ENCODE data around the gene SGO1. TPM values are rescaled to one million over a fixed set of nuclear protein-coding genes. Genes with fewer than 3 reads are reported as not detected.
A peak's percentile ranks its signal among the peaks of the same experiment; 100 is the strongest.

Gene SGO1
- total RNA-seq, 1 donor from 2014 or later = not detected

- ATAC-seq (no peak), DNase-seq (no peak)
- no peaks in the 10 kb centered on the region for H3K27me3 ChIP-seq
- TF ChIP-seq, protein P1, sequence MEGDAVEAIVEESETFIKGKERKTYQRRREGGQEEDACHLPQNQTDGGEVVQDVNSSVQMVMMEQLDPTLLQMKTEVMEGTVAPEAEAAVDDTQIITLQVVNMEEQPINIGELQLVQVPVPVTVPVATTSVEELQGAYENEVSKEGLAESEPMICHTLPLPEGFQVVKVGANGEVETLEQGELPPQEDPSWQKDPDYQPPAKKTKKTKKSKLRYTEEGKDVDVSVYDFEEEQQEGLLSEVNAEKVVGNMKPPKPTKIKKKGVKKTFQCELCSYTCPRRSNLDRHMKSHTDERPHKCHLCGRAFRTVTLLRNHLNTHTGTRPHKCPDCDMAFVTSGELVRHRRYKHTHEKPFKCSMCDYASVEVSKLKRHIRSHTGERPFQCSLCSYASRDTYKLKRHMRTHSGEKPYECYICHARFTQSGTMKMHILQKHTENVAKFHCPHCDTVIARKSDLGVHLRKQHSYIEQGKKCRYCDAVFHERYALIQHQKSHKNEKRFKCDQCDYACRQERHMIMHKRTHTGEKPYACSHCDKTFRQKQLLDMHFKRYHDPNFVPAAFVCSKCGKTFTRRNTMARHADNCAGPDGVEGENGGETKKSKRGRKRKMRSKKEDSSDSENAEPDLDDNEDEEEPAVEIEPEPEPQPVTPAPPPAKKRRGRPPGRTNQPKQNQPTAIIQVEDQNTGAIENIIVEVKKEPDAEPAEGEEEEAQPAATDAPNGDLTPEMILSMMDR (IDR thresholded peaks at IDR 0.05) = no peak
- H3K9me3 ChIP-seq = no peaks in the 10 kb centered on the region
- intact Hi-C loops (cut with DNase I) = no loop called here
- no peaks in the 10 kb centered on the region for H3K36me3 ChIP-seq
- H3K27ac ChIP-seq = no peak overlapping the region
- H3K4me3 ChIP-seq = no peak overlapping the region
- H3K4me1 ChIP-seq = no peaks in the 10 kb centered on the region
Measured at GRCh38 chr3:20197775-20198174, 11.8 kb upstream of the SGO1 start.

DNA sequence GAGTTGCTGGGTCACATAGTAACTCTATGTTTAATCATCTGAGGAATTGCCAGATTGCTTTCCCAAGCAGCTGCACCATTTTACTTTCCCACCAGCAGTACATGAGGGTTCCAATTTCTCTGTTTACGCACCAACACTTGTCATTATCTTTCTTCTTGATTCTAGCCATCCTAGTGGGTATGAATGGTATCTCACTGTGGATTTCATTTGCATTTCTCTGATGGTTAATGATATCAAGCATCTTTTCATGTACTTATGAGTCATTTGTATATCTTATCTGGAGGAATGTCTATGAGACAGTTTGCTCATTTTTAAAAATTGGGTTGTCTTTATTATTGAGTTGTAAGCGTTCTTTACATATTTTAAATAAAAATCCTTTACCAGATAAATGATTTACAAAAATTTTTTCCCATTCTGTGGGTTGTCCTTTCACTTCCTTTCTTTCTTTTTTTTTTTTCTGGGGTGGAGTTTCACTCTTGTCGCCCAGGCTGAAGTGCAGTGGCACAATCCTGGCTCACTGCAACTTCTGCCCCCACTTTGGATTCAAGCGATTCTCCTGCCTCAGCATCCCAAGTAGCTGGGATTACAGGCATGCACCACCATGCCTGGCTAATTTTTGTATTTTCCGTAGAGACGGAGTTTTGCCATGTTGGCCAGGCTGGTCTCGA, 8.9 kb upstream of the SGO1 start:
- no peaks in the 10 kb centered on the region for H3K9me3 ChIP-seq
- H3K4me1 ChIP-seq = no peaks in the 10 kb centered on the region
- DNase-seq (no peak), ATAC-seq (no peak)
- intact Hi-C loops (cut with DNase I) = no loop called here
- no peak overlapping the region for H3K27ac ChIP-seq
- H3K4me3 ChIP-seq = no peak overlapping the region
- H3K27me3 ChIP-seq = no peaks in the 10 kb centered on the region
- H3K36me3 ChIP-seq = no peaks in the 10 kb centered on the region
- TF ChIP-seq, protein P1 (IDR thresholded peaks at IDR 0.05) = no peak

GRCh38 chr3:20190991-20191390, 5.0 kb upstream of the SGO1 start:
- Histone ChIP-seq H3K4me3 (no peak overlapping the region), H3K36me3 (no peaks in the 10 kb centered on the region), H3K27me3 (no peaks in the 10 kb centered on the region), H3K4me1 (peaks cover 10% of the 10 kb centered on the region), H3K27ac (no peak overlapping the region), H3K9me3 (no peaks in the 10 kb centered on the region)
- intact Hi-C loops (cut with DNase I) = no loop called here
- TF ChIP-seq, protein P1 (IDR thresholded peaks at IDR 0.05) = no peak
- ATAC-seq = no peak
- no peak for DNase-seq

DNA sequence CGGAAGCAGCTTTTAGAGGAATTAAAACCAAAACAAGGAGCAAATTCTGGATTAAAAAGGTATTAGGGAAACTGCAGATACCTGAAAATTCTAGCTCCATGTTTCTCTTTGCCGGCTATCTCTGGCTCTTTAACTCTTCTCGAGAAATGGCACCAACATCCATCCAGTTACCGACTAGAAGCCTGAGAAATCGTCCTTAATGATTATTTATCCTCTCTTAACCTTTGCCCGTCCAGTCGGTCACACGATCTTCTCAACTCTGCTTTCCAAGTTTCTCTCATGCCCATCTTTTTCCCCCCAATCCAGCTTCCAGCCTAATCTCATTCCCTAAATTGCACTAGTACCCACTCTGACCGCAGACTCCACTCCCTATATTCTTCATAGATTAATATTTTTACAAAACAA, 596 bp upstream of the SGO1 start:
- Histone ChIP-seq H3K36me3 (no peaks in the 10 kb centered on the region), H3K4me3 (peak overlapping the region; percentile 77), H3K9me3 (no peaks in the 10 kb centered on the region), H3K4me1 (peaks cover 14% of the 10 kb centered on the region), H3K27me3 (no peaks in the 10 kb centered on the region), H3K27ac (peak overlapping the region; percentile 95)
- intact Hi-C loops (cut with DNase I) = no loop called here
- no peak for ATAC-seq
- no peak for DNase-seq
- TF ChIP-seq, protein P1 (IDR thresholded peaks at IDR 0.05) = no peak

DNA sequence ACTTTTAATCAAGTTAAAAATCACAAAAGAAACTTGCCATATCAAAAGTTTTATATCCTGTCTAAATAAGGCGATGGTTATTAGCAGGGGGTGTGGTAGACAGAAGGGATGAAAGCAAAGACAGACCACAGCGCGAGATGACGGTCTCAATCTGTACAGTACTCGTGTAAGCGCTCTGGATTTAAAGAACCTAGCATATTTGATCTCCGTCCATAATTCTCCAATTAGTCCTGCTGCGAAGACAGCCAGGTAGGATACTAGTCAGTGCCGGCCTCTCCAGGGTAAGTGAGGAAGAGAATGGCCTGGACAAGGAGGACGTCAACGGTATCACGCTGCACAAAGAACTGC, 701 bp downstream of the SGO1 start:
- intact Hi-C loops (cut with DNase I) = no loop called here
- Histone ChIP-seq H3K9me3 (no peaks in the 10 kb centered on the region), H3K4me3 (peak overlapping the region; percentile 77), H3K4me1 (peaks cover 14% of the 10 kb centered on the region), H3K27ac (no peak overlapping the region), H3K27me3 (no peaks in the 10 kb centered on the region), H3K36me3 (no peaks in the 10 kb centered on the region)
- ATAC-seq (no peak), DNase-seq (no peak)
- TF ChIP-seq, protein P1 (IDR thresholded peaks at IDR 0.05) = no peak

DNA sequence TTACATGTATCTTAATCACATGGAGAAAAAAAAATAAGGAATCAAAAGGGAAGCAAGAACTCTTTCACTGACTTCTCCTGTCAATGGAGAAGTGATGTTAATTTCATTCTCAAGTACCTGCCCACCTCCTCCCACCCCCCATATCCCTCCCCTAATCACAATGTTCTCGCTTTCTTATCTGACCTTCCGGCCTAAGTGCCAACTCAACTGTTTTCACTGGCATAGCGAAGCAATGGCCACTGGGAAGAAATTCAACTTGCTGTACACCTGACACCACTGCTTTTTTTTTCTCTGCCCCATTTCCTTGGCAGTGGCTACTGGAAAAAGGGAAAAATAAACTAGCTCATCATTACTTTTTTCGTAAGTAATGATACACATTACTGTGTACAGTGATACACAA, 3.8 kb downstream of the SGO1 start:
- H3K4me3 ChIP-seq = no peak overlapping the region
- H3K9me3 ChIP-seq = no peaks in the 10 kb centered on the region
- intact Hi-C loops (cut with DNase I) = no loop called here
- ATAC-seq (no peak), DNase-seq (no peak)
- H3K27ac ChIP-seq = no peak overlapping the region
- H3K4me1 ChIP-seq = peaks cover 11% of the 10 kb centered on the region
- no peaks in the 10 kb centered on the region for H3K36me3 ChIP-seq
- H3K27me3 ChIP-seq = no peaks in the 10 kb centered on the region
- TF ChIP-seq, protein P1 (IDR thresholded peaks at IDR 0.05) = no peak
